PC-3 (cell line): ENCODE measurements around the gene NMUR1.

Experiments
- CTCF ChIP-seq: fragments of 300-600 bp; sonication (generic); conservative IDR thresholded peaks from 2 replicates; pipeline ENCODE4 v1.5.1; 2017; ENCODE audit warnings: antibody characterized with exemption, low read depth, mild to moderate bottlenecking, low read length
- EZH2 ChIP-seq: fragments of 300-600 bp; sonication (generic); IDR thresholded peaks from one replicate; pipeline ENCODE4 v1.6.1; 2017; ENCODE audit warnings: antibody characterized with exemption, mild to moderate bottlenecking, low read length; ENCODE audit not compliant: unreplicated experiment

- no peak for TF ChIP-seq CTCF
- TF ChIP-seq EZH2 = no peak
These were observed 10.2 kb downstream of the NMUR1 start for GRCh38 chr2:231519975-231520555.
